BLaER1 (cell line): Measurements from ENCODE around the gene MAG.

Experiments used
- H3K27ac ChIP-seq: shearing (Covaris generic); formaldehyde crosslinking; 2 replicates; pipeline ENCODE4 v1.8.1; 2022
- H3K27me3 ChIP-seq: shearing (Covaris generic); formaldehyde crosslinking; 2 replicates; pipeline ENCODE4 v1.8.1; 2022
- H3K36me3 ChIP-seq: shearing (Covaris generic); formaldehyde crosslinking; 2 replicates; pipeline ENCODE4 v1.8.1; 2022
- H3K4me1 ChIP-seq: shearing (Covaris generic); formaldehyde crosslinking; 2 replicates; pipeline ENCODE4 v1.8.1; 2022
- H3K4me2 ChIP-seq: shearing (Covaris generic); formaldehyde crosslinking; 2 replicates; pipeline ENCODE4 v1.8.1; 2022
- H3K4me3 ChIP-seq: shearing (Covaris generic); formaldehyde crosslinking; 2 replicates; pipeline ENCODE4 v1.8.1; 2022
- H3K9ac ChIP-seq: shearing (Covaris generic); formaldehyde crosslinking; 2 replicates; pipeline ENCODE4 v1.8.1; 2022
- H3K9me3 ChIP-seq: shearing (Covaris generic); formaldehyde crosslinking; 2 replicates; pipeline ENCODE4 v1.8.1; 2022
- H4K20me1 ChIP-seq: shearing (Covaris generic); formaldehyde crosslinking; 2 replicates; pipeline ENCODE4 v1.8.1; 2022
- Cebpa-rat ChIP-seq: shearing (Covaris generic); IDR thresholded peaks from 2 replicates; pipeline ENCODE4 v1.8.1; 2022

MAG gene

DNA sequence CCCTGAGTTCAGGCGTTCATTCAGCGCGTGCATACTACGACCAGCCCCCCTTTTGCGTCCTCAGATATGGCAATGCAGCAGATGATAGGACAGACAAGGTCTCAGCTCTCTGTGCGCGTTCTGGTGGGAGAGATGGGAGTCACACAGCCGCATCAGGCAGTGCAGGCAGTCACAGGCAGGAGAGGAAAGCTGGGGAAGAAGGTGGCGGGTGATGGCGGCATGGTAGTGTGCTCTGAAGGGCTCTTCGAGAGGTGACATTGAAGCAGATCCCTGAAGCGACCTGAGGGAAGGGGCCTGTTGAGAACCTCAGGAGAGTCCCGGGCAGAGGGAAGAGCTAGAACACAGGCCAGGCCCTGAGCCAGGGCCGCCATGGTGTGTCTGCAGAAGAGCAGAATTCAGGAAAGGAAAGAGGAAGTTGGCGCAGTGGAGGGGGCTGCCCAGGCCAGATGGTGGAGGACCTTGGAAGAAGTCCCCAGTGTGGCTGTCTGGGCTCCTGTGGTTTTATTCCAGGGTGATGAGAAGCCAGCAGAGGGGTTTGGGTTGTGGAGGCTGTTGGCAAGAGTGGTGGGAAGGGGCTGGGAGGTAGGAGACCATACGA lies 19.7 kb upstream of the MAG start:
- TF ChIP-seq Cebpa-rat = no peak
- H3K27me3 ChIP-seq = no peaks in the 10 kb centered on the region
- H3K9me3 ChIP-seq = no peaks in the 10 kb centered on the region
- H3K4me3 ChIP-seq = no peak overlapping the region
- H3K27ac ChIP-seq = peak overlapping the region; percentile 65
- peaks cover 20% of the 10 kb centered on the region; the same call in 1 of the 2 replicates for H4K20me1 ChIP-seq
- H3K4me1 ChIP-seq = peaks cover 36% of the 10 kb centered on the region
- peak overlapping the region; percentile 82 for H3K4me2 ChIP-seq
- peak overlapping the region; percentile 41; the same call in 1 of the 2 replicates for H3K9ac ChIP-seq
- H3K36me3 ChIP-seq = peaks cover 72% of the 10 kb centered on the region

- H3K36me3 ChIP-seq = peaks cover 81% of the 10 kb centered on the region
- H3K4me2 ChIP-seq = peak overlapping the region; percentile 82
- H4K20me1 ChIP-seq = peaks cover 20% of the 10 kb centered on the region; the same call in 1 of the 2 replicates
- H3K4me3 ChIP-seq = no peak overlapping the region
- H3K27ac ChIP-seq = peak overlapping the region; percentile 65
- no peaks in the 10 kb centered on the region for H3K27me3 ChIP-seq
- no peaks in the 10 kb centered on the region for H3K9me3 ChIP-seq
- TF ChIP-seq Cebpa-rat = no peak
- H3K4me1 ChIP-seq = peaks cover 36% of the 10 kb centered on the region
- H3K9ac ChIP-seq = no peak overlapping the region
These were observed 18.9 kb upstream of the MAG start for GRCh38 chr19:35272954-35273649.

GRCh38 chr19:35273686-35274259 lies 18.2 kb upstream of the MAG start:
- H3K36me3 ChIP-seq = peaks cover 88% of the 10 kb centered on the region

GRCh38 chr19:35274323-35274722 lies 17.6 kb upstream of the MAG start:
- H3K4me3 ChIP-seq = no peak overlapping the region
- H3K4me2 ChIP-seq = no peak overlapping the region
- peaks cover 93% of the 10 kb centered on the region for H3K36me3 ChIP-seq
- H4K20me1 ChIP-seq = peaks cover 20% of the 10 kb centered on the region; the same call in 1 of the 2 replicates
- H3K9me3 ChIP-seq = no peaks in the 10 kb centered on the region
- peaks cover 36% of the 10 kb centered on the region for H3K4me1 ChIP-seq
- H3K27ac ChIP-seq = no peak overlapping the region
- TF ChIP-seq Cebpa-rat = no peak
- no peaks in the 10 kb centered on the region for H3K27me3 ChIP-seq
- no peak overlapping the region for H3K9ac ChIP-seq

More at GRCh38 chr19:35273686-35274259, 18.2 kb upstream of the MAG start:
- no peak overlapping the region for H3K27ac ChIP-seq
- H3K4me2 ChIP-seq = no peak overlapping the region
- peaks cover 20% of the 10 kb centered on the region; the same call in 1 of the 2 replicates for H4K20me1 ChIP-seq
- H3K4me1 ChIP-seq = peaks cover 36% of the 10 kb centered on the region
- H3K27me3 ChIP-seq = no peaks in the 10 kb centered on the region
- H3K9me3 ChIP-seq = no peaks in the 10 kb centered on the region
- no peak for TF ChIP-seq Cebpa-rat
- H3K9ac ChIP-seq = no peak overlapping the region
- no peak overlapping the region for H3K4me3 ChIP-seq

DNA sequence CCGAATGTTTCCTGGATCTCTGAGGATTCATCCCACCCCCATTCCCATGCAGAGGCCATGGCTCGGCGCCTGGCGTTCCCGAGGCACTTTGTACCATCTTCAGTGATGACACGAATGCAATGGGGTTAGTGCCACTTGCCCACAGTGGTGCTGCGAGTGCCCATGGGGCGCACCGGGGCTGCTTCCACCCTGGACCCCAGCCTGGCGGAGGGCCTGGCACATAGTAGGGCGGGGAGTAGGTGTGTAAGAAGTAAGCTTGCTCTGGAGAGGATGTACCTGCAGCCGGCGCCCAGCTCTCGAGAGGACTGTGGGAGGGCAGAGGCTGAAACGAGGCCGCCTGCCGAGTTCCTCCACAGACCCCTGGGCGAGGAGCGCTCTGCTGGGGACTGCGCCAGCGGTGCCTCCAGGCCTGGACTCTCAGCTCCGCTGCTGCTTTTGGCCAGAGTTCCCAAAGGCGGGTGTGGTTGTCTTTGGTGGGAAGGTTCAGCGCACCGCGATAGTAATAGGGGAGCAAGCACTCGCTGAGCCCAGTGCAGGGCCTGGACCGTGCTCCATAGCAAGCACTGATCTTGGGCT lies 15.2 kb upstream of the MAG start:
- Histone ChIP-seq H3K4me2 (no peak overlapping the region), H4K20me1 (peaks cover 10% of the 10 kb centered on the region; the same call in 1 of the 2 replicates), H3K9me3 (no peaks in the 10 kb centered on the region), H3K4me3 (no peak overlapping the region), H3K27me3 (no peaks in the 10 kb centered on the region), H3K27ac (0 out of 2 replicates have a peak overlapping the region, but pooled peaks have one; percentile 18), H3K4me1 (peaks cover 40% of the 10 kb centered on the region), H3K36me3 (peaks cover 83% of the 10 kb centered on the region), H3K9ac (no peak overlapping the region)
- no peak for TF ChIP-seq Cebpa-rat

GRCh38 chr19:35278578-35279284 lies 13.2 kb upstream of the MAG start:
- no peaks in the 10 kb centered on the region for H3K9me3 ChIP-seq
- H3K4me1 ChIP-seq = peaks cover 35% of the 10 kb centered on the region
- peaks cover 64% of the 10 kb centered on the region for H3K36me3 ChIP-seq
- no peak overlapping the region for H3K4me3 ChIP-seq
- TF ChIP-seq Cebpa-rat = no peak
- H4K20me1 ChIP-seq = no peaks in the 10 kb centered on the region; the same call in 1 of the 2 replicates
- H3K4me2 ChIP-seq = no peak overlapping the region
- H3K27me3 ChIP-seq = no peaks in the 10 kb centered on the region
- no peak overlapping the region for H3K9ac ChIP-seq
- H3K27ac ChIP-seq = no peak overlapping the region

GRCh38 chr19:35279374-35279773 lies 12.6 kb upstream of the MAG start:
- H3K4me2 ChIP-seq = peak overlapping the region; percentile 76
- H4K20me1 ChIP-seq = no peaks in the 10 kb centered on the region; the same call in 1 of the 2 replicates
- no peak overlapping the region for H3K4me3 ChIP-seq
- TF ChIP-seq Cebpa-rat = no peak
- peaks cover 35% of the 10 kb centered on the region for H3K4me1 ChIP-seq
- no peak overlapping the region for H3K27ac ChIP-seq
- H3K27me3 ChIP-seq = no peaks in the 10 kb centered on the region
- H3K9me3 ChIP-seq = no peaks in the 10 kb centered on the region
- peaks cover 57% of the 10 kb centered on the region for H3K36me3 ChIP-seq
- H3K9ac ChIP-seq = no peak overlapping the region

DNA sequence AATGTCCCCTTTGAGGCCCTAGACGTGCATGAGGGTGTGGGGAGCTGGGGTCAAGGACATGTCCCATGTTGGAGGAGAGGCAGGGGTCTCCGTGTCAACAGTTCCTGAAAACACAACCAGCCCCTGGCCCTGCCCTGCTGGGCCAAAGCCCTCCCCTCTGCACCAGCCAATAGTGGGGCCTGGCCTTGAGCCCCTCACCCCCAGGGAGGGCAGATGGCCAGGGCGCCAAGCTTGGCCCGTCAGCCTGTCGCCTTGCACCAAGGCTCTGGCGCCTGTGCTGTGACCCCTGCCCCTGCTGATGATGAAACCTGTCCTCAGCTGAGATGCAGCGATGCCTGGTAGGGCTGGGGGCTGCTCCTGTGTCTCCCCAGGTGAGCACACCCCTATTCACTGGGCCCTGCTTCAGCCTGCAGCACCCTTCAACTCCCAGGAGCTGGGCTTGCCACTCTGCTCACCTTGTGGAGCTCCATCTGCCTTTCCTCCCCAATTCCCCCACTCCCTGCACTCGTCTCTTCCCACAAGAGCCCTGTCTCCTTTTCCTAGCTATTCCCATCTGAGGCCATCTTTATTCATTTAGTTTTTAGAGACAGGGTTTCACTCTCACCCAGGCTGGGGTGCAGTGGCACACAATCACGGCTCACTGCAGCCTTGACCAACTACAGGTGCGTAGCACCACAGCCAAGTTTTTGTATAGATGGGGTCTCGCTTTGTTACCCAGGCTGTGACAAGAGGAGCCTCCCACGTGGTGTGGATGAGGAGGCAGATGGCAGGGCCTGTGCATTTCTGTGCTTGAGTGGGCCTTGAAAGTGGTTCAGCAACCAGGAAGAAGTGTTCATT lies 11.8 kb upstream of the MAG start:
- no peak for TF ChIP-seq Cebpa-rat
- peak overlapping the region; percentile 19; the same call in 1 of the 2 replicates for H3K9ac ChIP-seq
- peaks cover 49% of the 10 kb centered on the region for H3K36me3 ChIP-seq
- no peak overlapping the region for H3K4me3 ChIP-seq
- peaks cover 42% of the 10 kb centered on the region for H3K4me1 ChIP-seq
- no peaks in the 10 kb centered on the region for H3K27me3 ChIP-seq
- no peaks in the 10 kb centered on the region; the same call in 1 of the 2 replicates for H4K20me1 ChIP-seq
- H3K9me3 ChIP-seq = no peaks in the 10 kb centered on the region
- H3K27ac ChIP-seq = peak overlapping the region; percentile 39; the same call in 1 of the 2 replicates
- H3K4me2 ChIP-seq = peak overlapping the region; percentile 76
